Stimulated activated CD8-positive, alpha-beta memory T cell treated with anti-CD3 and anti-CD28 coated beads, Interleukin-15, amount 100 ng/mL, for 1 hour (primary cell): Measurements from ENCODE around the gene RGS10.
"Not testable (repeated sequence)": the region's sequence is repeated elsewhere in the genome, so short reads cannot be mapped to it uniquely, and the experiment has no call there.

ENCODE experiments used
- DNase-seq: peaks from one replicate; pipeline ENCODE4 v3.0.0-alpha.2; 2020; ENCODE audit warnings: low read depth

RGS10 gene

GRCh38 chr10:119538632-119539358 is 3.7 kb downstream of the RGS10 start:
- DNase-seq, result no peak

GRCh38 chr10:119537953-119538630 is 4.4 kb downstream of the RGS10 start:
- DNase-seq, result no peak

GRCh38 chr10:119536508-119537025 is 6.0 kb downstream of the RGS10 start:
- DNase-seq, result no peak

- no peak for DNase-seq
Observed at GRCh38 chr10:119535837-119536507, 6.5 kb downstream of the RGS10 start.

DNA sequence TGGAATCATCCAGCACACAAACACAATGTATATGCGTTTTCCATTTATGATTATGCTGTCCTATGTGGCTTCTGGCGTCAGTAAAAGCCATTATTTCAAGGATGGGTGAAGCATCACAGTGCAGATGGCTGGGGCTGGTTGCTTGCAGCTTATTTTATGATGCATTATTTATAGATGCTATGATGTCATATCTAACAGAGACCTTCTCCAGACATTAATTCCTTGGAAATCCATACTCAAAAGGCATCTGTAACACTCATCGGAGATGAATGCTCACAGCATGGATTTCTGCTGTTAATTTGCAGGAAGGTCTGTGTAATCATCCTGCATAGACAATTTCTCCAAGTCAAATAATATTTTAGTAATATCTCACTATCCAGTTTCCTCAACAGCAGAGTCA is 7.2 kb downstream of the RGS10 start:
- no peak for DNase-seq

GRCh38 chr10:119533473-119533872 is 9.0 kb downstream of the RGS10 start:
- no peak for DNase-seq

DNA sequence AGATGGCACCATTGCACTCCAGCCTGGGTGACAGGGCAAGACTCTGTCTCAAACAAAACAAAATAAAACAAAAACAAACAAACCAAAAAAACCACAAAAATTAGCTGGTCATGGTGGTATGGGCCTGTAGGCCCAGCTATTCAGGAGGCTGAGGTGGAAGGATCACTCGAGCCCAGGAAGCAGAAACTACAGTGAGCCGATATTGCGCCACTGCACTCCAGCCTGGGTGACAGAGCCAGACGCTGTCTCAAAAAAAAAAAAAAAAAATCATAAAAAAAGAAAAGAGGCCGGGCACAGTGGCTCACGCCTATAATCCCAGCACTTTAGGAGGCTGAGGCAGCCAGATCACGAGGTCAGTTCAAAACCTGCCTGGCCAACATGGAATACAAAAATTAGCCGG is 9.7 kb downstream of the RGS10 start:
- DNase-seq, result not testable (repeated sequence)

GRCh38 chr10:119532251-119532650 is 10.3 kb downstream of the RGS10 start:
- not testable (repeated sequence) for DNase-seq

- DNase-seq, result no peak
Observed at GRCh38 chr10:119531067-119531466, 11.5 kb downstream of the RGS10 start.

GRCh38 chr10:119528663-119529237 is 13.8 kb downstream of the RGS10 start:
- not testable (repeated sequence) for DNase-seq

DNA sequence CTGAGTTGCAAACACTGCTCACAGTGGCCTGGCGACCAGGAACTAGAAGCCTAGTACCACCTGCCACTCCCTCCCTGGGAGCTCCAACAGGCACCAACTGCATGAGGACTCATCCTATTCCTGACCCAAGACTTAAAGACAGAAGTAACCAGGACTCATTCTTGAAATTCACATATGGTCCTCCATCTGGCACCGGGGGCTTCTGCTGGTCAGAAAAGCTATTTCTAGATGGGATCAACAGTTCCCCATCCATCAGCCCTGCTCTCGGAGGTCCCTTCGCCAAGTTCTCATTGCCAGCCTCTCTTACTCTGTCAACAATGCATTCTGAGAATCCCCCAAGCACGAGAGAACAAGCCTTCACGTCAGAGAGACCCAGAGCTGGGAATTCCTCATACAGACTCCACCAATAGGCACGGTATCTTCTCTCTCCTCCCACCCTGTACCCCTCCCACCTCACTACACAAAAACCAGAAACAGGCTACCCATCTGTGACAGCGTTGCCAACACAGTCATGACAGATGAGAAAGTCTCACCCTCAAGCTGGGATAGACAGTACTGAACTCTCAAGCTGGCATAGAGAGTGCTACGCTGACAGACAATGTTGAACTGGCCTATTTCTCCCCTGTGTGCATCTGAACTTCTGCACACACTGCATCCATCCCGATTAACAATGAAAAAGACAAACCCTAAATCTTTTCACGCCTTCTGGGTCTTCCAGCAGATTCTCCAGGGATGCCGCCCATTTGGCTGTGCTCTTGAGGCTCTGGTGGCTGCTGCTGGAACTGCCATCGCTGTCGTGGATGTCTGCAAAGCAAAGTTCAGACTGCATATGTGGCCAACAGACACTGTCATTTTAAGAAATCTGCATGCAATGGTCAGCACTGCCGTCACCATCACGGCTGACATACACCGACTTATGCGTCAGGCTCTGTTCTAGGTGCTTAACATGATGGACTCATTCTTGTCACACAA is 15.6 kb downstream of the RGS10 start:
- no peak for DNase-seq

- no peak for DNase-seq
Observed at GRCh38 chr10:119526149-119526548, 16.4 kb downstream of the RGS10 start.

DNA sequence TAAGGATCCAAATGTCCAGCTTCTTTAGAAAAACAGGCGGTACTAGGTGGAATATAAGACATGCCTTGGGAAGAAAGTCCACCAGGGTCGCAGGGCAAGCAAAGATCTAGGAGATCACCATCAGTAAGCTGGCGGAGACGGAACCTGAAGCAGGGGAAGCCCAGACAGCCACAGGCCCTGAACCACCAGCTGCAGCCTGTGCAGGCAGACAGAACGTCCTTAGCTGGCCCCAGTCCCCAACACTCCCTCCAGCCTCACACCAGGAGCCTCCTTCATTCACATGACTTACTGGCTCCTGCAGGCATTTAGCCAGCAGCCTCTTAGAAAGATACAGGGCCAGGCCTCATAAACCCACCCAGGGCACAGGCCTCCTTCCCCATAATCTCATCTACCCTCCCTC is 17.4 kb downstream of the RGS10 start:
- DNase-seq, result no peak

DNA sequence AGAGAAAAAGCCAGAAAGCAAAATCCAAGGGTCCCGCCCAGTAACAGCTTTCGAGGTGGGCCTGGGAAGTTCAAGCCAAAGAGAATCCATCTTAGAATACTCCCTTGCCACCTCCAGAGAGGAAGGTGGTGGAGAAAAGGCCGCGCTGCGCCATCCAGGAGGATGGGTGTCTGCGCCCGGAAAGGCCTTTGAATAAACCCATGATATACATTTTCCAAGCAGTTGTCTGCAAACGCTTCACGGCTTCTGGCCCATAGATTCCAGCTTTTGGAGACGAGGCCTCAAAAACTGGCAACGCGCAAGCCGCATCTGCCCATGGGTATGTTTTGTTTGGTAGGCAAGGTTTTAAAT is 17.8 kb downstream of the RGS10 start:
- DNase-seq, result no peak

- no peak for DNase-seq
Observed at GRCh38 chr10:119523895-119524719, 18.4 kb downstream of the RGS10 start.

DNA sequence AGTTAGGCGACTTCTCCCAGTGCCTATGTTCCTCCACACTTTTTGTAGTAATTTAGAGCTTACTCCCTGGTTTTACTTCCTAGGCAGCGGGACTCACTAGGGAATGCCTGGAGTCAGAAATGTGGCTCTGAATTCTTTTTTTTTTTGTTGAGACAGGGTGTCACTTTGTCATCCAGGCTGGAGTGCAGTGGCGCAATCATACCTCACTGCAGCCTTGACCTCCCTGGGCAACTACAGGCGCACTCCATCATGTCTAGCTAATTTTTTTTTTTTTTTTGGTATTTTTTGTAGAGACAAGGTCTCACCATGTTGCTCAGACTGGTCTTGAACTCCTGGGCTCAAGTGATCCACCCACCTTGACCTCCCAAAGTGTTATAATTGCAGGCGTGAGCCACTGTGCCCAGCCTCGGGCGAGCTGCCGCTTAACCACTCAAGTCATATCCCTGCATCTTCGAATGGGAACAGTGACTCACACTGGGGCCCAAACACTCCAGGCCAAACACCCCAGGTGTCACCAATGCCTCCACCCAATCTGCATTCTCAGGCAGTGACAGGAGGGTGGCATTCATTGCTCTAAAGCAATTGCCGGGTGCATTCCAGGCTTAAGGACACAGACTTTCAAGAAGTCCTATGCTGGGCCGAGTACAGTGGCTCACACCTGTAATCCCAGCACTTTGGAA is 19.6 kb downstream of the RGS10 start:
- no peak for DNase-seq

DNA sequence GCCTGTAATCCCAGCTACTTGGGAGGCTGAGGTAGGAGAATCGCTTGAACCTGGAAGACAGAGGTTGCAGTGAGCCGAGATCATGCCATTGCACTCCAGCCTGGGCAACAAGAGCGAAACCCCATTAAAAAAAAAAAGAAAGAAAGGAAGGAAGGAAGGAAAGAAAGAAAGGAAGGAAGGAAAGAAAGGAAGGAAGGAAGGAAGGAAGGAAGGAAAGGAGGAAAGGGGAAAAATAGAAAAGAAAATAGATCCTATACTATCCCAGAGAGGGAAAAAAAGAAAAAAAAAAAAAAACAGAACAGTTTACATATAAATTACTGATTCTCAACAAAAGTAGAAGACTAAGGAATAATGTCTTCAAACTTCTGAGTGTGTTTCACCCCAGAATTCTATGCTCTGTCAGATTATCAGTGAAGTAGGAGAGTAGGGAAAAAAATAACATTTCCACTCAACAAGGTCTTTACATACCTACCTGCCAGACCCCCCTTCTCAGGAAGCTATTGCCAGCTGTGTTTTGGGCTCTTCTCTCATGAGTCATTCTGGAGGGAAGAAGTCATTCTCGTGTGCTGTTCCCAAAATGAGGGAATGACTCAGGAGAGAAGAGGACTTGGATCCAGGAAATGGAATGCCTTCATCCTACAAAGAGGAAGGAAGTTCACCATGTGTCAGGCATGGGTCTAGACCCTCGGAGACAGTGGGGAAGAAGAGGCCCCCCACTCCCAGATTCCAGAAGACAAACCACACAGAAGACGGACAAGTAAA is 20.9 kb downstream of the RGS10 start:
- DNase-seq, result no peak

- no peak for DNase-seq
Observed at GRCh38 chr10:119520283-119520682, 22.2 kb downstream of the RGS10 start.

- DNase-seq, result no peak
Observed at GRCh38 chr10:119518936-119519335, 23.6 kb downstream of the RGS10 start.
